SKM-1 treated with dmso at 0.1 percent for 144 hours (cell line): Measurements from ENCODE around the gene DCBLD1.

Experiments used
- DNase-seq: peaks from one replicate; lab custom pipeline; 2025; ENCODE audit not compliant: unreplicated experiment; lab: John Stamatoyannopoulos, UW

The DCBLD1 gene

DNA sequence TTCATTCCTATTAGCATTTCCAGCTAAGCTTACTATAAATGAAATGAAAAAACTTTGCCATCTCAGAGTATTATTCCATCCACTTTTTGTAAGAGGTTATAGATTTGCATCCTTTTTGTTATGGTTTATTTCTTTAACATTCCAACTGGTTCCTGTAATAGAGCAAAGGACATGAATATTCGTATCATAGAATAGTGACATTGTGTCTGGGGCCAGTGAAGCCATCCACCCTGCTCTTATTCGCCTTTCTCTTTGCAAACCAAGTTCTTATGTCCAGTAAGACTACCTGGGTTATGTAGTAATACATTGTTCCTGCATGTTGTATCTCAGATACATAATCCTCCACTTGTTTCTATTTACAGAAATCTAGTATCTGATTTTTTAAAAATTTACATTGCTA, 43.1 kb downstream of the DCBLD1 start:
- no peak for DNase-seq

DNA sequence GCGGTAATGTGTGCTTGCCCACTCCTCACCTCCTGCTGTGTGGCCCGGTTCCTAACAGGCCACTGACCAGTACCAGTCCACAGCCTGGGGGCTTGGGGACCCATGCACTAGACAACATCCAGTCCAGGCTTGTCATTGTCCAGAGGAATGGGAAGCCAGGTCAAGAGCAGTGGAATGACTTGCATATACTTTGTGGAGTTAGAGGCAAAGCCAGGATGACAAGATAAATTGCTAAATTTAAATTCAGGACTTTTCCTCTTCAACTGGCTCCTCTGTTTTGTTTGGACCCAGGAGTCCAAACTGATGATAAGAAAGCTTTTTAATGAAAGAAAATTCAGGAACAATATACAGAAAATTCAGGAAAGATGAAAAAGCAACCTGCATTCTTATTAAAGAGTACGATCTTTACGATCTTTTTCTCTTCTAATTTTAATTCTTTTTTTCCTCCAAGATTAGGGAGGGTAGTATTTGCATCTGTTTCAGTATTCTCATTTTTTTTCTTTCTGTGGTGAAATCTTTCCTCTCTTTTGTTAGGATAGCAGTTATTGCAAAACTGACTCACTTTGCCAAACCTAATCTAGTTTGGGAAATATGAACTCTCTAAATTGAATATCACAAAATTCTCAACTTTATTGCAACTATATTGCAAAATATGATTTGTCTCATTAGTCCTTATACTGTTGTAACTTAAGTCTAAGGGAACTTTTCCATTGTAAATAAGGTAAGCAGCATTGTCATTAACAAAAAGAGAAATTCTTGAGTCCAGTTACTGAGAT, 48.2 kb downstream of the DCBLD1 start:
- no peak for DNase-seq

DNA sequence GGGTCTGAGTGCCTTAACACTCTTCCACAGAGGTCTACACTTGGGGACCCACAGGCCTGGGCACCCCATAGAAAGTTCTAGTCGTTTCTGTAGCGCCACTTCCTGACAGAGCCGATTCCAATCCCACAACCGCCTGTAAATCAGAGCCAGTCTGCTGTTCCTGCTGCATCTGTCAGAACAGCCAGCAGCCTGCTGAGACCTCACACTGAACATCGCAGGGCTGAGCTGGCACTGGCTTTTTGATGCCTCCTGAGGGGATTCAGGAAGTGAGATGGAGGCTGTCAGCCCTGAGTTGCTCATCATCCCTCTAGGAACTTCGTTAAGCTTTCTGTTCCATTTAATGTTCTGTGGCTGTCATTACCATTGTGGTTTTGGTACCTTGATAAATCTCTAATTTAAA, 48.9 kb downstream of the DCBLD1 start:
- no peak for DNase-seq

DNA sequence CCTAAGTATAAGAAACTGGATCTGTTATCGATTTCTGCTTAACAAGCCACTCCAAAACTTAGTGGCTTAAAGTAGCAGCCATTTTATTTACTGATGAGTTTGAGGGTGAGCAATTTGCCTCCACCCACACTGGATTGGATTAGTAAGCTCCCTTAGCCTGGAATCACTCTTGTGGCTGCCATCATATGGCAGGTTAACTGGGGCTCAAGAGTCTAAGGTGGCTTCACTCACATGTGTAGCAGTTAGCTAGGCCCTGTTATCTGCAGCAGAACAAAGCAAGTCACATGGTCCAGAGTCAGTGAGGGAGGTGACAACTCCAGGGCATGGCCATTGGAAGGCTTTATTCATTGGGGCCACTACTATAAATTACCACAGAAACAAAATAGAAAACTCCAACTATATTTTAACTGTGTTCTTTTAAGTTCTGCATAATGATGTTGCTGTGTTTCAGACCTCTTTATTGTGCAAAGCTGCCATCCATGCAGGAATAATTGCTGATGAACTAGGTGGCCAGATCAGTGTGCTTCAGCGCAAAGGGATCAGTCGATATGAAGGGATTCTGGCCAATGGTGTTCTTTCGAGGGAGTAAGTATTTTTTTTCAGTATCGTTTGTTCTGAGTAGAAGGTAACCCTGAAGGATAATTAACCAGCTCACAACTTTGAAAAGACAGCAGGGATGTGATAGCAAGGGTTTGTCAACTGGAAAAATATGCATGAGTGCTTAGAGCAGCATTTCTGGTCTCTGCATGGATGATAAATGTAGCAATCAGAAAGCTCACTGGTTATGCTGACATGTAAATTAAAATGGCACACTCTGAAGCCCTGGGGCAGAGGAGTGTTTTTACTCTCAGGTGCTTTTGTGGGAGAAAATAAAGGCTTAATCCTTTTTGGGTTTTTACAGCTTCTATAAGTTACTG, 49.6 kb downstream of the DCBLD1 start:
- no peak for DNase-seq

DNA sequence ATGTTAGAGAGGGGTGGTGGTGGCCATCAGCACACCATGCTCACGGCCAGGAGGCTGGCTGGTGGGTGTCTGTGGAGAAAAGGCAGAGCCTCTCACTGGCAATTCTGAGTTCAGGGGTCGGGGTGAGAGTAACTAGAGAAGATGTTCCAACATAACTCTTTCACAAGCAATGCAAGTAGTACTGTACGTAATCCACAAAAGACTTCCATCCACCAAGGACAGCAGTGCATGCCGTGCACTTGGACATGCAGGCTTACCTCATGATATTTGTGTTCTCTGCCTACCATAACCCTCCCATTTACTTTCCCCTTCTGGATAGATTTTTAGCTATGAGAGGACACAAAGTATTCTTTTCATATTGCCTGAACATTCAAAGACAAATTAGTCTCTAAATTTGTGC, 51.3 kb downstream of the DCBLD1 start:
- no peak for DNase-seq

DNA sequence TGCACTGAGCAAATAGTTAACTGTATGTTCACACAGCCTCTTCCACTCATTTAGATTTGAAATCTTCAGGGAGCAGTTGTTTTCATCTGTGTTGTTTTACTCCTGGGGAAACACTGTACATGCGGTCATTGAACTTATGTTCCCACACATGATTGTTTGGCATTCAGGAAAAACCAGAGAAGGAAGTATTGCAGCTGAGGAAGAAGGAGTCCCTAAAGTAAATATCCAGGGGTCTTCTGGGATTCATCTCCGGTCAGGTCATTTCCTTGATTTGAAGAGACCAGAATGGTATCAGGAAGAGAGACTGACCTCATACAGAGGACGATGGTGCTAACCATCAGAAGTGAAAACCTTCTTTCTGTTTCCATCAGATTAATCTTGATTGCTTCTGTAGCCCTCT, 52.5 kb downstream of the DCBLD1 start:
- DNase-seq, result no peak

DNA sequence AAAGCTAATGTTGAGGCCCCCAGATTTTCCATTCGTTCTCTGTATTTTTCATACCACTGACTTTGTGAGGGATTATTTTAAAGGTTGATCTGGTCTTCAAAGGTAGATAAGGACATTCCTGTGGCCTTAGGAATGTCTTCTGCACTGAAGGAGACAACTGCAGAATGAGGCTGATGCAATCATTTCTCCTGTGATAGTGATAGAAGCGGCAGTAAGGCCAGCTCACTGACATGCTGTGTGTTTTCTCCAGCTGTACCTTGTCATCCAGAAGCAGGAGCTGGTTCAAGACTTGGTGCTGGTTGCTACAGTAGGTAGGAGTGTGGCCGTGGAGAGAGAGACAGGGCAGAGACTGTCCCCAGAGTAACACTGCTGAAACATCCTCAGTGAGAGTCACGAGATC, 53.8 kb downstream of the DCBLD1 start:
- DNase-seq, result no peak

DNA sequence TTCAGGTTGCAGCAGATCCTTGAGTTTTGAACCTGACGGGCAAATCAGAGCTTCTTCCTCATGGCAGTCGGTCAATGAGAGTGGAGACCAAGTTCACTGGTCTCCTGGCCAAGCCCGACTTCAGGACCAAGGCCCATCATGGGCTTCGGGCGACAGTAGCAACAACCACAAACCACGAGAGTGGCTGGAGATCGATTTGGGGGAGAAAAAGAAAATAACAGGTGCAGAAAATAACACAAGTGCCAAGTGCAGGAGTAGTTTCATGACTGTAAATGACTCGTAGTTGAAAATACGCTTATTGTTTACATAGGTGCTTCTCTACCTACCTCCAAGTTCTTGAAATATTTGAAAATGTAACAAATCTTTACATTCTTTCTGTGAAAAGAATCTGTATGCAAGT, 56.1 kb downstream of the DCBLD1 start:
- no peak for DNase-seq

DNA sequence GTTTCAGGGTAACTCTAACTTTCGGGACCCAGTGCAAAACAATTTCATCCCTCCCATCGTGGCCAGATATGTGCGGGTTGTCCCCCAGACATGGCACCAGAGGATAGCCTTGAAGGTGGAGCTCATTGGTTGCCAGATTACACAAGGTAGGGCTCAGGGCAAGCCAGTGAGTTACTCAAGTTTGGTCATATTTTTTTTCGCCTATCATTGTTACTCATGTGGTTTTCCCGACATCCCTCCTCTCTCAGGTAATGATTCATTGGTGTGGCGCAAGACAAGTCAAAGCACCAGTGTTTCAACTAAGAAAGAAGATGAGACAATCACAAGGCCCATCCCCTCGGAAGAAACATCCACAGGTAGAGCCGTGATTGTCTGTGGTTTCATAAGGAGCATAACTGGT, 58.2 kb downstream of the DCBLD1 start:
- no peak for DNase-seq

DNA sequence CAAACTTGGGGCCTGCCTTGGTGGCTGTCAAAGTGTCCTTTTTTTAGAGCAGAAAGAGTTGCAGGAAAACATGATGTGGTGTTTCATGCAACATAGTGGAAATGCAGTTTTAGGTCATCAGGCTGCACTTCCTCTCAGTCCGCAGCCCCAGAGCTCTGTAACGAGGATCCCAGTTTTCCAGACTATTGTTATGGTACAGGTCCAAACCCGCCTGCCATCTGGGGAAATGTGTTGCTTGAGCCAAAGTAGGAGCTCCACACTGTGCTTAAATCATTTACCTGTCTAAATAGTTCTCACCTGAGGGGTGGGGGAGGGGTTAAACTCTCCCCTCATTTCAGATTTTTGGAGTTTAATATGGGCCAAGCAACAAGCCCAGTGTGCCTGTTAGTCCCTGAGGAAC, 60.0 kb downstream of the DCBLD1 start:
- no peak for DNase-seq

DNA sequence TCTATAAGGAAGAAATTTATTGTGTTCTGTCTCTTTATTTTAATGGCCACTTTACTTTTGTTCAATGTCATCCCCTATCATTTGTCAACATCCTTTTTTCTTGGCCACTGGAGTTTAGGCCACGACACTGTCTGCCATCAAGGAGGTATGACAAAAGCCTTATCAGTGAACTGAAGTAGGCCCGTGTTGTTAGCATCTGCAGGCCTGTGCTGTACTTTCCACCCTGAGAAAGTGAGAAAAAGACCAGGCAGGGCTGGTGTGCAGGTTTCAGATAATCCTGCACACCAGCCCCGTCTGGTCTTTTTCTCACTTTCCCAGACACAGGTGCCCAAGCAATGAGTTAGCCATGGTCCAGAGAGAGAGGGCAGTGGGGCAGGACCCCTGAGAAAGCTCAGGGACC, 62.2 kb downstream of the DCBLD1 start:
- DNase-seq, result no peak

DNA sequence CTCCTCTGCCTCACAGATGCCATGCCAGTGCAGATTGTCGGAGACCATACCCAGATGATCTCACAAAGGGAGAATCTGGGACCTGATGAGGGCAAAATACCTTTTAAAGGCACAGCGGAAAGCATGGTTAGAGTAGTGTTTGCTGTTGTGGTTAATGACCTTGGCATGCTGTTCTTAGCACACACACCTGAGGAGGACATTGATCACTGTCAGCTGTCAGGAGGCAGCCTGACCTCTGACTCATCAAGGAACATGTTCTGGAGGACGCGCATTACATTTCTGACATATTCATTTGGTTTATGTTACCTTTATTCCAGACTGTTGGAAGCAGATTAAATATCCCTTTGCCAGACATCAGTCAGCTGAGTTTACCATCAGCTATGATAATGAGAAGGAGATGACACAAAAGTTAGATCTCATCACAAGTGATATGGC, 62.7 kb downstream of the DCBLD1 start:
- DNase-seq, result no peak

DNA sequence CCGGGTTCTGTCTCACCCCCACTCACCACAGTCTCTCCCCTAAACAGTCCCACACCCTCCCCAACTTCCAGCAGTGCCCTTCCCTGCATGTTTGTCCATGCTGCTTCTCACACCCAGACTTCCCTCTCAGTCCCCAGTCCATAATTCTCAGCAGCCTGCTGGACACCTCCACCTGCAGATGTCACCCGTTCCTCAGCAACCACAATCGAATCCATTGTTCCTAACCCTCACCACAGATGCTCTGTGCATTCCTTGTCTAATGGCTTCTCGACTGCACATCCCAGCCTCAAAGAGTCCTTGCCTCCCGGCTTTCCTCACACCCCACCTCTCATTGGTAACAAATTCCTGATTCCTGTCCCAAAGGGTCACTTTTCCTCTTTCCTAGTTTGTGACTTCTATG, 64.2 kb downstream of the DCBLD1 start:
- DNase-seq, result no peak

DNA sequence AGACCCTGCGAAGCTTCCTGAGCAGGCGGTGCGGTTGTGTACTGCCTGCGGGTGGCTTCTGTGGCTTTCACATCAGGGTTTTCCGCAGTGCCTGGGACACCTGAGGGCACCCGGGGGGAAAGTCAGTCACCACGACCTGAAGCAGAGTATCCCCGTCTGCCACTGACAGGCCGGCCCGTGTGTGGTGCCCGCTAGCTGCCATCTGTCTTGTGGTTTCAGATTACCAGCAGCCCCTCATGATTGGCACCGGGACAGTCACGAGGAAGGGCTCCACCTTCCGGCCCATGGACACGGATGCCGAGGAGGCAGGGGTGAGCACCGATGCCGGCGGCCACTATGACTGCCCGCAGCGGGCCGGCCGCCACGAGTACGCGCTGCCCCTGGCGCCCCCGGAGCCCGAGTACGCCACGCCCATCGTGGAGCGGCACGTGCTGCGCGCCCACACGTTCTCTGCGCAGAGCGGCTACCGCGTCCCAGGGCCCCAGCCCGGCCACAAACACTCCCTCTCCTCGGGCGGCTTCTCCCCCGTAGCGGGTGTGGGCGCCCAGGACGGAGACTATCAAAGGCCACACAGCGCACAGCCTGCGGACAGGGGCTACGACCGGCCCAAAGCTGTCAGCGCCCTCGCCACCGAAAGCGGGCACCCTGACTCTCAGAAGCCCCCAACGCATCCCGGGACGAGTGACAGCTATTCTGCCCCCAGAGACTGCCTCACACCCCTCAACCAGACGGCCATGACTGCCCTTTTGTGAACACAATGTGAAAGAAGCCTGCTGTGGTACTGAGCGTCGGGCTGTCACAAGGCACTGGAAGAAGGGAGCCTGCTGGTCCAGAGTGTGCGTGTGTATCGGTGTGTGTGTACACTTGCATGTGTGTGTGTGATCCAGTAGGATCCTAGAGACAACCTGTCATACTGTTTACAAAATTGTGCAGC, 65.5 kb downstream of the DCBLD1 start:
- DNase-seq, result no peak

DNA sequence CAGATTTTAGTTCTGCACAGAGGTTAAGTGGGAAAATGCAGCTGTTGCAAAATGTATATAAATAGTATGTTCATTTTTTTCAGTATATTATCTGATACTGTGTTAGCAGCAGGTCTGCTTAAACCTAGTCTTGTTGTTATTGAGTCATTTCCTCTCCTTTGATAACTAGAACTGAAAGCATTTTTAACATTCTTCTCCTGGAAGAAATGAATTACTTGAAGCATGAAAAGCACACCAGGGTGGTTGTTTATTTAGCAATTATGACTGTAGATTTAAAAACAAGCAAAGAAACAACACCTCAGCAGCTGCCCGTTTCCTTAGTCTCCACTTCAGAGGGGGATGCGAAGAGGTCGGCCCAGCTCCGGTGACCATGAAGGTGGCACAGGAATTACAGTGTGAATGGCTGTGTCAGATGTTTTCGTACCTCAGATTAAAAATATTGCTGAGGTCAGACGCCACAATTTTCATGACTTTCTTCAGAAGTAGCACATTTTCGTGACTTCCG, 66.4 kb downstream of the DCBLD1 start:
- DNase-seq, result no peak

DNA sequence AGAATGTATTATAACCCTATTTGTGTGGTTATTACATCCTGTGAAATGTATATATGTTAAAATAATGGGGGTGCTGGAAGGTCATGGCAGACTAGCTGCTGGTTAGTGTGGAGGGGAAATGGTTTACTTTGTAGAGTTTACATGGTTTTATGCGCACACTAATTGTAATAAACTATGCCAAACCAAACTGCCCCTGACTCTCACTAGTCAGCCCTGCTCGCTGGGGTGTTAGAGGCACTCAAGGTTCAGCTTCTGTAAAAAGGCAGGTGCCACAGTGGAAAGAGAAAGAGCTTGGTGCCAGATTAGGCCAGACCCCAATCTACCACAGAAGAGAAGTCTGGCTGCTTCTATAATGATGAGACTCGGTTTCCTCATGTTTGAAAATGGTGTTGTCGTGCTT, 67.1 kb downstream of the DCBLD1 start:
- no peak for DNase-seq

DNA sequence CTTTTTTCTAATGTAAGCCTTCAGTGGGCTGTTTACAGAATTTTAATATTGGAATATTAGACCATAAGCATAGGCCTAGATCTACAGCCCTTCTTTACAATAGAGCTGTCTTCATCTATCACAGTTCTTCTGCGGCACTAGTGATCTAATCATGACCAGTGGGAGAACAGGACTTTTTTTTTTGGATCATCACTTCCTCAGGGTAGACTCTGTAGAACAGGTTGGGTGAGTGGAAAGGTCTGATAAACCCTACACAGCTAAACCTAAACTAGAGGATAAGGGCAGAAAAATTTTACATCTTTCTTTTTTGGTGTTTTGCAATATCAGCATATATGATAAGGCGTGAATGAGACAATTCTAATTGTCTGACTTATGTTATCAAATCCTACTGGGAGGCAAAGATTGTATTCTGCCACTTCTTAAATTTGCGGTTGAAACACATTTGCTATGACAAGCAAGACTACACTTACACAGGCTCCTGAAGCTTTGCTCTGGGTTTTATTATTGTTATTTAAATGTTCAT, 67.7 kb downstream of the DCBLD1 start:
- DNase-seq, result no peak

DNA sequence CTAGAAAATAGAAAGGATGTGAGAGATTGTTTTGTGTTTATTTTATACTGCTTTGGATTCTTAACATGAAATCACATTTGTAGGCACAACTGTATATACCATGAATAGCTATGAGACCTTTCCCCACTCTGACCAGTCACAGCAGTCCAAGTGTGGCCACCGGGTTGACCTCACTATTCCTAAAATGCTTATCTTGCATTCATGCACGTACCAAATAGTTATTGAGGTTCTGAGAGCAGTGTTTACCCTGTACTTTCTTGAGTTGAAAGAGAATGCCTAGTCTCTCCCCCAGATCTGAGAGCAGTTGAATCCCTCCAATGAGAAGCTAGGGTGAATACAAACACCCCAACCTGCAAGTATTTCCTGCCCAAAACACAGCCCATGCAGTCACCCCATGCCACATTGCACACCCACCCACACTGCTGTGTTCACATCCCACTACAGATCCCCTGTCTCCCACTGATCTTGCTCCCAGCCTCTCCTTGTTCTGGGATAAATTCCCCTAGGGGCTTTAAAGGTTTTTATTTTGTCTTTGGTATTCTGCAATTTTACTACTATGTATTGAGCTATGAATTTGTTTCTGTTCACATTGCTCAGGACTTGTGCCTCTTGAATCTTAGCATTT, 68.3 kb downstream of the DCBLD1 start:
- no peak for DNase-seq

DNA sequence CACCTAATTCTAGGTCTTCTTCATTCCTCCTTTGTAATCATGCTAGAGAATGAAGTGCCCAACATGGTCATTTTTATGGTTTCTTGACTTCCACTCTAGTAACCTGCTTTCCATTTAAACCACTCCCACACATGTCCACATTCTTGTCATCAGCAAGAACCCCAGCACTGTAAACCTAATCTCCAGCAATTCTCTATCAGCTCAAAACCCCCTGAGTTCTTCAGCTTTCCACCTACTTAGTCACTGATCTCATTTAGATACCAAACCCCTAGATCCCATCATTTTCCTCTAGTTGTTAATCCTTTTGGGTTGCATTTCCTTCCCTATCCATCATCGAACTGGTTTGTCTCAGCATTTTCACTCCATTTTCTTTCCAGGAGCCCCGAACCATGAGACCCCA, 70.1 kb downstream of the DCBLD1 start:
- DNase-seq, result no peak

DNA sequence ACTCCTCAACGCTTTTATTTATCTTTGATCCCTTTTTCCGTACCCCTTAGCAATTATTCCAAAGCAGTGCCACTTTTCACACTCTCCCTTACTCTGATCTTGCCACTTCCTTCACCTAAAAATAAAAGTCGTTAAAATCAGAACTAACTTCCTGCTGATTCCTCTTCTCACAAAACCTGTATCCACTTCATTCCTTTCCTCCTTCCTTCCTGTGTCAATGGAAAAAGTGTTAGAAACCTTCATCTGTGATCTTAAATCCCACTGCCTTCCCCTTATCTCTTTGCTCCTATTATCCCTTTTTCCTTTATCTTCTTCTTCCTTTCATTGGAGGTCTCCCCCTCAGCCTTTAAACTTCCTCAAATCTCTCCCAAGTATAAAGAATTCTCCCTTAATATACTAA, 70.7 kb downstream of the DCBLD1 start:
- no peak for DNase-seq
